HFF-Myc (cell line): ENCODE measurements around the gene TUB.

Source experiments
- DNase-seq: peaks from one replicate; pipeline ENCODE4 v3.0.0-alpha.2; 2011; ENCODE audit warnings: low read depth; ENCODE audit errors: extremely low read depth
- H3K4me3 ChIP-seq: replicated peaks from 2 replicates; pipeline ENCODE4 v1.5.1; 2011; ENCODE audit warnings: low read depth, mild to moderate bottlenecking, control low read depth, low read length
- TF ChIP-seq, protein P1 (sequence below): IDR thresholded peaks from 2 replicates; pipeline ENCODE4 v1.5.1; 2012; ENCODE audit warnings: mild to moderate bottlenecking, low read depth, low read length, control low read depth; ENCODE audit errors: missing control alignments

TUB gene

GRCh38 chr11:8067929-8068575, 13.0 kb upstream of the TUB start:
- H3K4me3 ChIP-seq = no peak overlapping the region
- TF ChIP-seq, protein P1, sequence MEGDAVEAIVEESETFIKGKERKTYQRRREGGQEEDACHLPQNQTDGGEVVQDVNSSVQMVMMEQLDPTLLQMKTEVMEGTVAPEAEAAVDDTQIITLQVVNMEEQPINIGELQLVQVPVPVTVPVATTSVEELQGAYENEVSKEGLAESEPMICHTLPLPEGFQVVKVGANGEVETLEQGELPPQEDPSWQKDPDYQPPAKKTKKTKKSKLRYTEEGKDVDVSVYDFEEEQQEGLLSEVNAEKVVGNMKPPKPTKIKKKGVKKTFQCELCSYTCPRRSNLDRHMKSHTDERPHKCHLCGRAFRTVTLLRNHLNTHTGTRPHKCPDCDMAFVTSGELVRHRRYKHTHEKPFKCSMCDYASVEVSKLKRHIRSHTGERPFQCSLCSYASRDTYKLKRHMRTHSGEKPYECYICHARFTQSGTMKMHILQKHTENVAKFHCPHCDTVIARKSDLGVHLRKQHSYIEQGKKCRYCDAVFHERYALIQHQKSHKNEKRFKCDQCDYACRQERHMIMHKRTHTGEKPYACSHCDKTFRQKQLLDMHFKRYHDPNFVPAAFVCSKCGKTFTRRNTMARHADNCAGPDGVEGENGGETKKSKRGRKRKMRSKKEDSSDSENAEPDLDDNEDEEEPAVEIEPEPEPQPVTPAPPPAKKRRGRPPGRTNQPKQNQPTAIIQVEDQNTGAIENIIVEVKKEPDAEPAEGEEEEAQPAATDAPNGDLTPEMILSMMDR = no peak
- DNase-seq = no peak

- H3K4me3 ChIP-seq = no peak overlapping the region
- DNase-seq = no peak
- TF ChIP-seq, protein P1 = no peak
Measured at GRCh38 chr11:8068605-8069221, 12.3 kb upstream of the TUB start.

DNA sequence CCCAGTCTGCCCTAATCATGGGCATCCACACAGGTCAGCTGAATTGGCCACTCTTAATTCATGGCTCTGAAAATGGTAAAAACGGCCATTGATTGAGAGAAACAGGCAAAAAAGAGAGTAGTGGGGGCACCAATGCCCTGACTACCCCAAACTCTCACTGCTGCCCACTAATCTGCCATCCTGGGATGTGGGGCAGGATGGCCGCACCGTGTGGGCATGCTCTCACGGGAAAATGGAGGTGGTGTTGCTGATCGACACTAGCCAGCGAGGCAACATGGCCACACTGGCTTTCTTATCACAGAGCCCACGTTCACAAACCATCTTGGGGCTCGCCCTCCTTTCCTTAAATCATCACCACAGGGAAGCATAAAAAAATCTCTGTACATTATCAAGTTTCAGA, 11.2 kb upstream of the TUB start:
- H3K4me3 ChIP-seq = no peak overlapping the region
- no peak for DNase-seq
- TF ChIP-seq, protein P1 = no peak

GRCh38 chr11:8070417-8071115, 10.4 kb upstream of the TUB start:
- TF ChIP-seq, protein P1 = peak; percentile 32

DNA sequence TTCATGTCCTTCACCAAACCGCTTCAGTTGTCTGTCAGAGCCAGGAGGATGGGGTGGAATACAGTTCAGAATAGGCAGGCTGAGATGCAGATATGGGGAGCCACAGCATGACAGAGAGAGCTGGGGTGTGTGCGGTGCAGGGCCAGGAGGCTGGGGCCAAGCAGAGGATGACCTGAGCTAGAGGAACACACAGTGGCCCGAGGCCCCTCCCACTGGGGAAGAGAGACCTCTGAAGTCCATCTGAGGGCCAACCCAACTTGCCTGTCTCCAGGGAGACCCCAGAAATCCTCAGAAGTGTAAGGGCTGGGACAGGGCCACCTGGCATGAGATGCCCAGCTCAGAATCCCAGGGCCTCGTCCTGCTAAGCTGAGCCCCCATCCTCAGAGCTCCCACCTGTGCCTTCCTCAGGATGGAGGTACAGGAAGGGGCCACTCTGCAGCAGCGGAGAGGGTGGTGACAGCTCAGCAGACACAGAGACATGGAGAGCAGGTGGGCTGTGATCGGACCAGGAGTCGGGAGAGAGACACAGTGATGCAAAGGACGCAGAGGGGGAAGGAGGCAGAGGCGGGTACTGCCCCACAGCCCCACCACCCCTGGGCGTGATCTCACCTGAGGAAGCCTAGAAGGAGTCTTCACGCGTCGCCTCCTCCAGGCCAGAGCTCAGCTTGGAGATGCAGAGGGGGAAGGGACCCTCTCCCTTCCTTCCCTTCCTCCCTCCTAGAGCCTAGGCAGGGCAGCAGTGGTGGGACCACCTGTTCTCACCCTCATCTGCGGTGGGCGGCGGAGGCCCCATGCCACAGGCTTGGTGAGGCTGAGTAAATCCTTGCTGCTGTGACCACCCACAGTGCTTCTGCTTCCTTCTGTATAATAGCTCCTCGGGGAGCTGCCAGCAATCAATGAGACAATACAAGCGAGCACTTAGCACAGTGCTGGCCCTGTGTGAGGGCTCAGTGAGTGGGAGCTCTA, 9.1 kb upstream of the TUB start:
- no peak for DNase-seq
- TF ChIP-seq, protein P1 = no peak
- no peak overlapping the region for H3K4me3 ChIP-seq

More at GRCh38 chr11:8070417-8071115, 10.4 kb upstream of the TUB start:
- H3K4me3 ChIP-seq = no peak overlapping the region
- no peak for DNase-seq

GRCh38 chr11:8075119-8075726, 5.8 kb upstream of the TUB start:
- TF ChIP-seq, protein P1 = no peak
- no peak for DNase-seq
- H3K4me3 ChIP-seq = no peak overlapping the region
